NCI-H2196 (cell line): ENCODE measurements around the gene SRRM3.
"Not testable (repeated sequence)": the region's sequence is repeated elsewhere in the genome, so short reads cannot be mapped to it uniquely, and the experiment has no call there.

Experiments
- DNase-seq: peaks from one replicate; lab custom pipeline; 2025; ENCODE audit not compliant: unreplicated experiment; lab: John Stamatoyannopoulos, UW

The SRRM3 gene

GRCh38 chr7:76285604-76286374 lies 84.1 kb downstream of the SRRM3 start:
- no peak for DNase-seq

- DNase-seq, result no peak
Measured at GRCh38 chr7:76286842-76287403, 85.2 kb downstream of the SRRM3 start.

- DNase-seq, result not testable (repeated sequence)
Measured at GRCh38 chr7:76290847-76291350, 89.2 kb downstream of the SRRM3 start.

- peak; percentile 89 for DNase-seq
Measured at GRCh38 chr7:76291351-76292212, 89.9 kb downstream of the SRRM3 start.

- no peak for DNase-seq
Measured at GRCh38 chr7:76292213-76292573, 90.5 kb downstream of the SRRM3 start.

- DNase-seq, result not testable (repeated sequence)
Measured at GRCh38 chr7:76292911-76293310, 91.2 kb downstream of the SRRM3 start.

GRCh38 chr7:76293407-76293901 lies 91.8 kb downstream of the SRRM3 start:
- no peak for DNase-seq

GRCh38 chr7:76294344-76295024 lies 92.8 kb downstream of the SRRM3 start:
- peak; percentile 84 for DNase-seq

GRCh38 chr7:76296743-76297740 lies 95.3 kb downstream of the SRRM3 start:
- peak; percentile 36 for DNase-seq

- peak; percentile 75 for DNase-seq
Measured at GRCh38 chr7:76300166-76300731, 98.6 kb downstream of the SRRM3 start.

GRCh38 chr7:76301000-76301399 lies 99.3 kb downstream of the SRRM3 start:
- no peak for DNase-seq

GRCh38 chr7:76302347-76303201 lies 100.9 kb downstream of the SRRM3 start, which contains the start of gene HSPB1:
Gene HSPB1, plus strand, starts transcription at chr7:76302673. Its CDS starts 40 bp downstream, at chr7:76302713.
- DNase-seq, result peak; percentile 98

GRCh38 chr7:76303202-76304147 lies 101.8 kb downstream of the SRRM3 start:
- DNase-seq, result peak; percentile 87

GRCh38 chr7:76304888-76305375 lies 103.2 kb downstream of the SRRM3 start:
- peak; percentile 78 for DNase-seq

- not testable (repeated sequence) for DNase-seq
Measured at GRCh38 chr7:76308874-76309273, 107.2 kb downstream of the SRRM3 start.

- not testable (repeated sequence) for DNase-seq
Measured at GRCh38 chr7:76309341-76310101, 107.8 kb downstream of the SRRM3 start.
